Activated T-helper 1 cell treated with anti-CD3 and anti-CD28 coated beads, Interleukin-12 subunit alpha, Interleukin-12 subunit beta, Interleukin-2, Interleukin-4 antibody, amounts not matched to agents 30 ng/mL and 10 ng/mL and 1 ng/mL, durations not matched to agents 14 hours and 24 hours and 36 hours (primary cell): Measurements from ENCODE around the gene PRKAR1A. TPM values are rescaled to one million over a fixed set of nuclear protein-coding genes. Genes with fewer than 3 reads are reported as not detected.
"Not testable (repeated sequence)": the region's sequence is repeated elsewhere in the genome, so short reads cannot be mapped to it uniquely, and the experiment has no call there.

Experiments
- DNase-seq: peaks from one replicate; pipeline ENCODE4 v3.0.0; 2021; ENCODE audit warnings: low spot score
- H3K27ac Mint-ChIP-seq: one replicate; pipeline ENCODE4 v1.8.0; 2021; ENCODE audit warnings: mild to moderate bottlenecking, mixed read lengths
- H3K27me3 Mint-ChIP-seq: one replicate; pipeline ENCODE4 v1.8.0; 2022; ENCODE audit warnings: mild to moderate bottlenecking, moderate library complexity, mixed read lengths; ENCODE audit not compliant: insufficient read depth
- H3K36me3 Mint-ChIP-seq: one replicate; pipeline ENCODE4 v1.8.0; 2021; ENCODE audit warnings: low read depth, mixed read lengths
- H3K4me1 Mint-ChIP-seq: one replicate; pipeline ENCODE4 v1.8.0; 2021; ENCODE audit warnings: low read depth, mixed read lengths
- H3K4me3 Mint-ChIP-seq: one replicate; pipeline ENCODE4 v1.8.0; 2021; ENCODE audit warnings: mild to moderate bottlenecking, moderate library complexity, mixed read lengths
- H3K9me3 Mint-ChIP-seq: one replicate; pipeline ENCODE4 v1.8.0; 2021; ENCODE audit warnings: mixed read lengths
- intact Hi-C: fragments of 100-400 bp; cut with micrococcal nuclease; formaldehyde crosslinking; loops from one replicate; pipeline ENCODE4 v1.15.1; 2024
- total RNA-seq: library from RNA; stranded (reverse); gene quantifications from 2 replicates; pipeline ENCODE4 v1.2.3, GENCODE V29; 2022

PRKAR1A gene
- total RNA-seq, 1 donor from 2014 or later, result 209 TPM

DNA sequence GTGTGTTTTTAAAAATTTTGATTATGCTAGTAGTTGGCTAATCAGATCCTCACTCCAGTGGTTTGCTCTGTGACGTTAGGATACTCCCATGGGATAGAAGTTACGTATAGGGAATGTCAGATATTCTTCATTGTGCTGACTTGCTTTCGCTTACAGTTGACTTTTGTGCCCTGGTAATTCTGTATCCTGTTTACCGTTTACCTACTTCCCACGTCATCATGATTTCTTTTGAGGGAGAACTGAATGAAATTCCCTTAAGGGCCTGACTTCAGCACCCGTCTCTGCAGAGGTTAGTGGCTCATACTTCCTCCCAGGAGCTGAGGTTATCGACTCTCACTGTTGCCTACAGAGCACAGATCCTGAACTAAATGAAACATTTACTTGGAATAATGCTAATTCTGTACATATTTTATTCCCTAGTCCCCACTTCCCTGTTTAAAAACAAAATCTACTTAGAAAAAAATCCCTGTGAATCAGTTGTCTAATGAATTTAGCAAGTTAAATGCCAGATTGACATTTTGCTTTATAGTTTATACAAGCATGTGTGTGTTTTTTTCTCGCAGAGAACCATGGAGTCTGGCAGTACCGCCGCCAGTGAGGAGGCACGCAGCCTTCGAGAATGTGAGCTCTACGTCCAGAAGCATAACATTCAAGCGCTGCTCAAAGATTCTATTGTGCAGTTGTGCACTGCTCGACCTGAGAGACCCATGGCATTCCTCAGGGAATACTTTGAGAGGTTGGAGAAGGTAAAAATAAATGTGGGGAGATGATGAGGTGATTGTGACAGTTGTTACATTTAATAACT, 2.8 kb downstream of the PRKAR1A start:
- H3K4me1 Mint-ChIP-seq, result peaks cover 54% of the 10 kb centered on the region
- H3K27ac Mint-ChIP-seq, result peak overlapping the region; percentile 19
- no peaks in the 10 kb centered on the region for H3K9me3 Mint-ChIP-seq
- H3K4me3 Mint-ChIP-seq, result peak overlapping the region; percentile 97
- no peaks in the 10 kb centered on the region for H3K27me3 Mint-ChIP-seq
- intact Hi-C loops, result loop anchor here (5.0 to 10.0 kb wide), 8 partner anchors 168 to 1273 kb away; partner anchors contain the start of genes ABCA5, AMZ2, ARSG and BPTF
- H3K36me3 Mint-ChIP-seq, result peaks cover 47% of the 10 kb centered on the region
- DNase-seq, result no peak

DNA sequence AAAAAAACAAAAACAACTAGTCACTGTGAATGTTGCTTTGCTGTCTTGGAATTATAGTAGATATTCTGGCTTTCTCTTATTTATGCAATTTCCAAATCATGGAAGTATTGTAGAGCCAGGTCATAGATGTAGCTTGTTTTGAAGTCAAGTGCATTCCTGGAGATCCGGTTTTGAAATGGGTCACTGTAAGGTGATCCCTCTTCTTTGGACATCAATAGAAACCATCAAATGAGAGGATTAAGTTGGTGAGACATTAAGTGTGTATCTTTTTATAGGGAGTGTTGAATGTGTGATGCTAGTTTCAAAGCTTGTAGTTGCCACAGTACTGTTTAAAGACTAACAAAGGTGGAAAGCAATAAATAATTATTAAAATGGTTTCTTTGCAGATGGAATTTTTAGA, 4.5 kb downstream of the PRKAR1A start:
- no peak for DNase-seq
- peaks cover 46% of the 10 kb centered on the region for H3K4me1 Mint-ChIP-seq
- no peak overlapping the region for H3K4me3 Mint-ChIP-seq
- H3K9me3 Mint-ChIP-seq, result no peaks in the 10 kb centered on the region
- H3K36me3 Mint-ChIP-seq, result peaks cover 49% of the 10 kb centered on the region
- H3K27me3 Mint-ChIP-seq, result no peaks in the 10 kb centered on the region
- intact Hi-C loops, result loop anchor here (10.0 kb wide), 1 partner anchor 808 kb away; the partner anchor contains the start of gene ABCA5
- H3K27ac Mint-ChIP-seq, result no peak overlapping the region

DNA sequence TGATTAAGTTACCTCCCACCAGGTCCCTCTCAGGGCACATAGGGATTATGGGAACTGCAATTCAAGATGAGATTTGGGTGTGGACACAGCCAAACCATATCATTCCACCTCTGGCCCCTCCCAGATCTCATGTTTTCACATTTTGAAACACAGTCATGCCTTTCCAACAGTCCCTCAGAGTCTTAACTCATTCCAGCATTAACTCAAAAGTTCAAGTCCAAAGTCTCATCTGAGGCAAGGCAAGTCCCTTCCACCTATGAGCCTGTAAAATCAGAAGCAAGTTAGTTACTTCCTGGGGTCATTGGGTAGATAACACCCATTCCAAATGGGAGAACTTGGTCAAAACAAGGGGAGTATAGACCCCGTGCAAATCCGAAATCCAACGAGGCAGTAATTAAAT, 5.4 kb downstream of the PRKAR1A start:
- intact Hi-C loops, result loop anchor here (10.0 kb wide), 1 partner anchor 807 kb away; the partner anchor contains the start of gene ABCA5
- H3K36me3 Mint-ChIP-seq, result peaks cover 58% of the 10 kb centered on the region
- H3K4me1 Mint-ChIP-seq, result peaks cover 49% of the 10 kb centered on the region
- not testable (repeated sequence) for DNase-seq, H3K27ac Mint-ChIP-seq, H3K9me3 Mint-ChIP-seq, H3K27me3 Mint-ChIP-seq, H3K4me3 Mint-ChIP-seq

DNA sequence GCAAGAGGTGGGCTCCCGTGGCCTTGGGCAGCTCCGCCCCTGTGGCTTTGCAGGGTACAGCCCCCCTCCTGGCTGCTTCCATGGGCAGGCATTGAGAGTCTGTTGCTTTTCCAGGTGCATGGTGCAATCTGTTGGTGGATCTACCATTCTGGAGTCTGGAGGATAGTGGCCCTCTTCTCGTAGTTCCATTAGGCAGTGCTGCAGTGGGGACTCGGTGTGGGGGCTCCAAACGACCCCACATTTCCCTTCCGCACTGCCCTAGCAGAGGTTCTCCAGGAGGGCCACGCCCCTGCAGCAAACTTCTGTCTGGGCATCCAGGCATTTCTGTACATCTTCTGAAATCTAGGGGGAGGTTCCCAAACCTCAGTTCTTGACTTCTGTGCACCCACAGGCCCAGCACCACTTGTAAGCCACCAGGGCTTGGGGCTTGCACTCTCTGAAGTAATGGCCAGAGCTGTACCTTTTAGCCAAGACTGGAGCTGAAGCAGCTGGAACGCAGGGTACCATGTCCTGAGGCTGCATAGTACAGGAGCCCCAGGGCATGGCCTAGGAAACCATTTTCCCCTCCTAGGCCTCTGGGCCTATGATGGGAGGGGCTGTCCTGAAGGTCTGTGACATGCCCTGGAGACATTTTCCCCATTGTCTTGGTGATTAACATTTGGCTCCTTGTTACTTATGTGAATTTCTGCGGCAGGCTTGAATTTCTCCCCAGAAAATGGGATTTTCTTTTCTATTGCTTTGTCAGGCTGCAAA, 6.0 kb downstream of the PRKAR1A start:
- intact Hi-C loops, result loop anchor here (10.0 kb wide), 1 partner anchor 807 kb away; the partner anchor contains the start of gene ABCA5
- Mint-ChIP-seq H3K27ac (no peak overlapping the region), H3K27me3 (no peaks in the 10 kb centered on the region), H3K9me3 (no peaks in the 10 kb centered on the region), H3K4me1 (peaks cover 52% of the 10 kb centered on the region), H3K36me3 (peaks cover 56% of the 10 kb centered on the region), H3K4me3 (no peak overlapping the region)
- no peak for DNase-seq

DNA sequence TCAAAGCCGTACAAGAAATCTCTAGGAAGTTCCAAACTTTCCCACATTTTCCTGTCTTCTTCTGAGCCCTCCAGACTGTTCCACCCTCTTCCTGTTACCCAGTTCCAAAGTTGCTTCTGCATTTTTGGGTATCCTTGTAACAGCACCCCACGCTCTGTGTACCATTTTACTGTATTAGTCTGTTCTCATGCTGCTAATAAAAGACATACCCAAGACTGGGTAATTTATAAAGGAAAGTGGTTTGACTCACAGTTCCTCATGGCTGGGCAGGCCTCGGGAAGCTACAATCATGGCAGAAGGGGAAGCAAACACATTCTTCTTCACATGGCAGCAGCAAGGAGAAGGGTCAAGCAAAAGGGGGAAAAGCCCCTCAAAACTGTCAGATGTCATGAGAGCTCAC, 6.8 kb downstream of the PRKAR1A start:
- H3K27me3 Mint-ChIP-seq, H3K9me3 Mint-ChIP-seq, H3K27ac Mint-ChIP-seq, H3K4me3 Mint-ChIP-seq, DNase-seq: not testable (repeated sequence)
- intact Hi-C loops, result loop anchor here (10.0 kb wide), 1 partner anchor 806 kb away; the partner anchor contains the start of gene ABCA5
- Mint-ChIP-seq H3K36me3 (peaks cover 60% of the 10 kb centered on the region), H3K4me1 (peaks cover 44% of the 10 kb centered on the region)

DNA sequence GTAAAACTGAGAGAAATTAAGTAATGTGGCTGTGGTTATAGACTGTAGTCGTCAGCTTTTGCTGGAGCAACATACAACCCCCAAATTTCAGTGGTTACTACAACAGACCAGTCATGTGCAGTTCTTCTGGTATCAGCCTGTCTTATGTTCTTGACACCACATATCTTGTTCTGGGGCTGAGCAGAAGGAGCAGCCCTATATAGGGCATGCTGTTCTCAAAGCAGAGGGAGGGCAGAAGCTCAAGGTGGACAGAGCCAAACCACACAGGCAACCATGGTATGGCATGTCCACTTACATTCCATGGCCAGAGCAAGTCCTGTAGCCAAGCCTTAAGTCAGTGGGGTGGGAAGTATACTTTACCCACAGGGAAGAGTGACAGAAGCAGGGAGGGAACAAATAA, 7.7 kb downstream of the PRKAR1A start:
- peak overlapping the region; percentile 78 for H3K27ac Mint-ChIP-seq
- peaks cover 35% of the 10 kb centered on the region for H3K4me1 Mint-ChIP-seq
- H3K36me3 Mint-ChIP-seq, result peaks cover 65% of the 10 kb centered on the region
- no peak overlapping the region for H3K4me3 Mint-ChIP-seq
- no peaks in the 10 kb centered on the region for H3K9me3 Mint-ChIP-seq
- intact Hi-C loops, result loop anchor here (10.0 kb wide), 1 partner anchor 805 kb away; the partner anchor contains the start of gene ABCA5
- H3K27me3 Mint-ChIP-seq, result no peaks in the 10 kb centered on the region
- no peak for DNase-seq

DNA sequence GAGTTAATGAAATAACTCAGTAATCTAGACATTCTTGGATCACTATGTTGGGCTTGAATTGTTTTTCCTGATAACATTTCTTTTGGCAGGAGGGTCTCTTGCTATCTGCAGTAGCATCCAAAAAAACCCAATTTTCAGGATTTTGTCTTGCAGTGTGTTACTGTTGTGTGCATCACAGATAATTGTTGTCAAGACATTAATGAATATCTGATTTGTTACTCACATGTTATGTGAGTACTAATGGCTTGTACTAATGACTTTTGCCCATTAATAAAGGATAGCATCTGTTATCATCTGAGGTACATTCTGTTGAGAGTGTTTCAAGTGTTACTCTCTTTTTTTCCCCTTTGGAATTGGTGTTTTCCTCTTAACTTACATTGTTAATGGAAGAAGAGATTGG, 10.0 kb downstream of the PRKAR1A start:
- peaks cover 29% of the 10 kb centered on the region for H3K4me1 Mint-ChIP-seq
- DNase-seq, result no peak
- intact Hi-C loops, result no loop called here
- H3K4me3 Mint-ChIP-seq, result no peak overlapping the region
- H3K27me3 Mint-ChIP-seq, result no peaks in the 10 kb centered on the region
- H3K36me3 Mint-ChIP-seq, result peaks cover 67% of the 10 kb centered on the region
- no peaks in the 10 kb centered on the region for H3K9me3 Mint-ChIP-seq
- H3K27ac Mint-ChIP-seq, result no peak overlapping the region

DNA sequence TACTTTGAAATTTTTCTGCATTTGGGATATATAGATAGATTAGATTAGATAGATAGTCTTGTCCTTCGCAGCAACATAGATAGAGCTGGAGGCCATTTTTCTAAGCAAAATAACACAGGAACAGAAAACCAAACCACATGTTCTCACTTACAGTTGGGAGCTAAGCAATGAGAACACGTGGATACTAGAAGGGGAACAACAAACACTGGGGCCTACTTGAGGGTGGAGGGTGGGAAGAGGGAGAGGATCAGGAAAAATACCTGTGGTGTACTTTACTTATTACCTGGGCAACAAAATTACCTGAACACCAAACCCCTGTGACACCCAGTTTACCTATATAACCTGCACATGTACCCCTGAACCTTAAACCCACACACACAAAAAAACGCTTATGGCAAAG, 14.3 kb downstream of the PRKAR1A start:
- H3K36me3 Mint-ChIP-seq, result peaks cover 73% of the 10 kb centered on the region
- peaks cover 16% of the 10 kb centered on the region for H3K4me1 Mint-ChIP-seq
- no peaks in the 10 kb centered on the region for H3K27me3 Mint-ChIP-seq
- DNase-seq, result no peak
- no peaks in the 10 kb centered on the region for H3K9me3 Mint-ChIP-seq
- H3K27ac Mint-ChIP-seq, result no peak overlapping the region
- no peak overlapping the region for H3K4me3 Mint-ChIP-seq
- intact Hi-C loops, result no loop called here

DNA sequence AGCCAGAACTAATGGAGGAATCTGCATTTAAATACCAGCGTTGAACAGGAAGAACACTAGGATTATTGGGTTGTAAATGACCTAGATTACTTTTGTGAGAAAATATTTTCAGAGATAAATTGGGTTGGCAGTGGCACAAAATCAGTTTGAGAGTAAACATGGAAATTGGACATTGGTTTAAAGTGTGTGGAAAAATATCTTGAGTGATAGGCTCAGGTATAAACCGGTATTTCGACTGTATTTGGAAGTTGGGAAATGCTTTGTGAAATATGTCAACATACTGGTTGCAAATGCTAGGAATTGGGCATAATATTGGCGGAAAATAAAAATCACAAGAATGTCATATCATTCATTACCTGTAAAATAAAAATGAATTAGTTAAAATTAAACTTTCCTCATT, 15.1 kb downstream of the PRKAR1A start:
- Mint-ChIP-seq H3K27ac (peak overlapping the region; percentile 20), H3K27me3 (no peaks in the 10 kb centered on the region), H3K4me3 (no peak overlapping the region), H3K9me3 (no peaks in the 10 kb centered on the region), H3K4me1 (peaks cover 16% of the 10 kb centered on the region), H3K36me3 (peaks cover 68% of the 10 kb centered on the region)
- intact Hi-C loops, result no loop called here
- DNase-seq, result no peak

DNA sequence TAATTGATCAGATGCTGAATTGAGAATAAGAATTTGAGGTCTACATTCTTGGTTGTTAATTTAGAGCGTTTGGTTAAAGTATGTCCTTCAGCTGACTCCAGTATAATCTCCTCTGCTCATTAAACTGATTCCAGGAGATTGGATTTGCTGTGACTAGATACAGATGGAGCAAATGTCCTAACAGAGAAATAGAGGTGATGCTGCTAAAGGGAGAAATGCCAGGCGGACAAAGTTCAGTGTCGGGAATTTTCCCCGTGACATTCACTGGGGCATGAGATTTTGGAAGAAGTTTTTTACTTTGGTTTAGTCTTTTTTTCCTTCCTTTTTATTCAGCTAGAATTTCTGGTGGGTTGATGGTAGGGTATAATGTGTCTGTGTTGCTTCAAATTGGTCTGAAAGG, 19.0 kb downstream of the PRKAR1A start:
- Mint-ChIP-seq H3K9me3 (no peaks in the 10 kb centered on the region), H3K4me1 (peaks cover 15% of the 10 kb centered on the region), H3K27me3 (no peaks in the 10 kb centered on the region), H3K4me3 (no peak overlapping the region), H3K27ac (no peak overlapping the region), H3K36me3 (peaks cover 57% of the 10 kb centered on the region)
- intact Hi-C loops, result loop anchor here (5.0 kb wide), 1 partner anchor 81 kb away; no protein-coding TSS in a partner anchor
- no peak for DNase-seq

DNA sequence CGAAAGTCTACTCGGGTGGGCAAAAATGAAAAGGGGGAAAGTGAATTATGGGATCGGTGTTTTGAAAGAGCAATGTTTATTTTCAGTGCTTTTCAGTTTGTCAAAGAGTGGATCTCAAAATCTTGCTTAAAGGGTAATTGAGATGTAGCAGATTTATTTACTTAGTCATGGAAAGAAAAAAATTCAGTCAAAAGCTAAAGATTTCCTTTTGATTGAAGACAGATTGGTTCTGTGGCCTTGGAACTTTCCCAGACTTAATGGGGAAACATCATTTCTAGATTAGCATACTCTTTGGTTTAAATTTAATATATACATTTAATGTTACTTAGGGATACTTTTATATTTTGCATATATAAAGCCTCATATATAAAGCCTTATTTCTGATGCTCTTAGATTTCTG, 20.6 kb downstream of the PRKAR1A start:
- Mint-ChIP-seq H3K4me1 (peaks cover 15% of the 10 kb centered on the region), H3K36me3 (peaks cover 48% of the 10 kb centered on the region), H3K9me3 (no peaks in the 10 kb centered on the region), H3K27ac (no peak overlapping the region), H3K4me3 (no peak overlapping the region), H3K27me3 (no peaks in the 10 kb centered on the region)
- intact Hi-C loops, result loop anchor here (5.0 kb wide), 1 partner anchor 79 kb away; no protein-coding TSS in a partner anchor
- no peak for DNase-seq

DNA sequence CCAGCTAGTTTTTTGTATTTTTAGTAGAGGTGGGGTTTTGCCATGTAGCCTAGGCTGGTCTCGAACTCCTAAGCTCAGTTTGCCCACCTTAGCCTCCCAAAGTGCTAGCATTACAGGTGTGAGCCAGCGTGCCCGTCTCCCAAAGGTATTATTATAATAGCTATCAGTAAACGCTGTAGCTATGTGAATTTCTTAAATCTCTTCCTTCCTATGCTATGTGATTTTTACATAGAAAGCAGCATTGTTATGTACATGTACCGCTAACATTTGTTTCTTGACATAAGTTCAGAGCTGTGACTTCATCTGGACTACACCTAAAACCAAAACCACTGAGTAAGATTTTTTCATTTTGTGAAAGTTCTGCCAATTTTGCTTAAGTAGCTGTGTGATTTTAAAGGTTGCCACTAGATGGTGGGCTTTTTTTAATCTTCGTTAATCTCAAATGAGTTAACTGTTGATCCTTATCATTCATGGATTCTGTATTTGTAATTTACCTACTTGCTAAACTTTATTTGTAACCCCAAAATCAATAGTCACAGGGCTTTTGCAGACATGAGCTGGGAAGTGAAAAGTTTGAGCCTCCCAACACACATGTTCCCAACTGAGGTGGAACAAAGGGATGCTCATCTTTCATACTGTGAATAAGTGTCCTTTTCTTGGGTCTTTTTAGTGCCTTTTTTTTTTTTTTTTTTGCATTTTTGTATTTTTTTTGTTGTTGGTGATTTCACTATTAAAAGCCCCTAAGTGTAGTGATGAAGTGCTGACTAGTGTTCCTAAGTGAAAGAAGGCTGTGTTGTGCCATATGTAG, 21.9 kb downstream of the PRKAR1A start:
- intact Hi-C loops, result loop anchor here (1.0 to 5.0 kb wide), 3 partner anchors 21 to 226 kb away; partner anchors contain the start of gene PRKAR1A
- no peaks in the 10 kb centered on the region for H3K27me3 Mint-ChIP-seq
- no peak overlapping the region for H3K27ac Mint-ChIP-seq
- DNase-seq, result no peak
- H3K9me3 Mint-ChIP-seq, result no peaks in the 10 kb centered on the region
- peaks cover 15% of the 10 kb centered on the region for H3K4me1 Mint-ChIP-seq
- peaks cover 40% of the 10 kb centered on the region for H3K36me3 Mint-ChIP-seq
- H3K4me3 Mint-ChIP-seq, result no peak overlapping the region
